Activated T-cell treated with anti-CD3 and anti-CD28 coated beads, Interleukin-2, amount 50 U/mL, for 72 hours (primary cell): Measurements from ENCODE around the gene GGNBP2. TPM values are rescaled to one million over a fixed set of nuclear protein-coding genes. Genes with fewer than 3 reads are reported as not detected.

Experiments used
- ATAC-seq, 2 donors: fragments of 150-1000 bp; cut with Tn5 transposase; replicated peaks in 1 of 2; 2 replicates each; pipeline ENCODE4 v1.10.0; 2021; ENCODE audit warnings: moderate library complexity in 2 of 2, mild to moderate bottlenecking in 1 of 2
- DNase-seq, 2 donors: peaks; one replicate each; pipeline ENCODE4 v3.0.0; 2021 to 2022; ENCODE audit warnings: mixed read lengths in 1 of 2
- H3K27ac Mint-ChIP-seq: one replicate; pipeline ENCODE4 v1.8.0; 2022; ENCODE audit warnings: mild to moderate bottlenecking, moderate library complexity, mixed read lengths
- H3K27me3 Mint-ChIP-seq: one replicate; pipeline ENCODE4 v1.8.0; 2022; ENCODE audit warnings: low read depth, mixed read lengths
- H3K36me3 Mint-ChIP-seq, 2 donors: one replicate each; pipeline ENCODE4 v1.8.0; 2022; ENCODE audit warnings: mixed read lengths in 2 of 2, mild to moderate bottlenecking in 1 of 2; ENCODE audit not compliant: insufficient read depth in 2 of 2
- H3K4me1 Mint-ChIP-seq: one replicate; pipeline ENCODE4 v1.8.0; 2022; ENCODE audit warnings: low read depth, mixed read lengths
- H3K4me3 Mint-ChIP-seq, 2 donors: one replicate each; pipeline ENCODE4 v1.8.0; 2022; ENCODE audit warnings: mild to moderate bottlenecking in 2 of 2, mixed read lengths in 2 of 2, moderate library complexity in 2 of 2
- H3K9me3 Mint-ChIP-seq, 2 donors: one replicate each; pipeline ENCODE4 v1.8.0; 2022; ENCODE audit warnings: mixed read lengths in 2 of 2
- total RNA-seq, 2 donors: library from RNA; stranded (reverse); gene quantifications; one replicate each; pipeline ENCODE4 v1.2.3, GENCODE V29; 2022

Gene GGNBP2
- total RNA-seq, 2 donors from 2014 or later: 156 to 173 TPM

GRCh38 chr17:36546418-36547093 is 1.8 kb downstream of the GGNBP2 start:
- H3K36me3 Mint-ChIP-seq: peaks cover 7 to 25% of the 10 kb centered on the region in 2 donors
- peak overlapping the region; percentile 92 to 98 for H3K4me3 Mint-ChIP-seq
- H3K27me3 Mint-ChIP-seq: no peaks in the 10 kb centered on the region
- no peaks in the 10 kb centered on the region for H3K9me3 Mint-ChIP-seq
- ATAC-seq: no peak
- H3K4me1 Mint-ChIP-seq: peaks cover 43% of the 10 kb centered on the region
- DNase-seq: no peak
- H3K27ac Mint-ChIP-seq: peak overlapping the region; percentile 97

- Mint-ChIP-seq H3K4me3 (peak overlapping the region; percentile 92 to 98), H3K4me1 (peaks cover 55% of the 10 kb centered on the region), H3K27me3 (no peaks in the 10 kb centered on the region), H3K27ac (peak overlapping the region; percentile 65), H3K36me3 (peaks cover 7 to 25% of the 10 kb centered on the region in 2 donors), H3K9me3 (no peaks in the 10 kb centered on the region)
- ATAC-seq (no peak), DNase-seq (no peak)
Observed at GRCh38 chr17:36547776-36548175, 3.1 kb downstream of the GGNBP2 start.

- H3K36me3 Mint-ChIP-seq: peaks cover 5 to 26% of the 10 kb centered on the region in 2 donors
- H3K4me1 Mint-ChIP-seq: peaks cover 69% of the 10 kb centered on the region
- peak in 1 of 2 donors; percentile 32 for ATAC-seq
- no peaks in the 10 kb centered on the region for H3K9me3 Mint-ChIP-seq
- H3K27me3 Mint-ChIP-seq: no peaks in the 10 kb centered on the region
- peak overlapping the region; percentile 56 to 90 for H3K4me3 Mint-ChIP-seq
- DNase-seq: no peak
- peak overlapping the region; percentile 95 for H3K27ac Mint-ChIP-seq
Observed at GRCh38 chr17:36550491-36551417, 6.0 kb downstream of the GGNBP2 start.

GRCh38 chr17:36553459-36553858 is 8.7 kb downstream of the GGNBP2 start:
- ATAC-seq (no peak), DNase-seq (no peak)
- H3K9me3 Mint-ChIP-seq: no peaks in the 10 kb centered on the region
- H3K36me3 Mint-ChIP-seq: peaks cover 9 to 33% of the 10 kb centered on the region in 2 donors
- peak overlapping the region; percentile 76 for H3K27ac Mint-ChIP-seq
- H3K4me3 Mint-ChIP-seq: peak overlapping the region in 1 of 2 donors; percentile 59
- peaks cover 57% of the 10 kb centered on the region for H3K4me1 Mint-ChIP-seq
- no peaks in the 10 kb centered on the region for H3K27me3 Mint-ChIP-seq

- Mint-ChIP-seq H3K4me3 (no peak overlapping the region), H3K27me3 (no peaks in the 10 kb centered on the region), H3K4me1 (no peaks in the 10 kb centered on the region), H3K36me3 (peaks cover 9 to 31% of the 10 kb centered on the region in 2 donors), H3K9me3 (no peaks in the 10 kb centered on the region), H3K27ac (peak overlapping the region; percentile 48)
- DNase-seq: no peak
- no peak for ATAC-seq
Observed at GRCh38 chr17:36566081-36566480, 21.4 kb downstream of the GGNBP2 start.

- no peak for DNase-seq
- Mint-ChIP-seq H3K4me3 (no peak overlapping the region), H3K9me3 (no peaks in the 10 kb centered on the region), H3K27ac (no peak overlapping the region), H3K4me1 (peaks cover 10% of the 10 kb centered on the region), H3K27me3 (no peaks in the 10 kb centered on the region), H3K36me3 (peaks cover 5 to 21% of the 10 kb centered on the region in 2 donors)
- no peak for ATAC-seq
Observed at GRCh38 chr17:36575028-36575427, 30.3 kb downstream of the GGNBP2 start.

- Mint-ChIP-seq H3K27me3 (no peaks in the 10 kb centered on the region), H3K9me3 (no peaks in the 10 kb centered on the region), H3K4me3 (no peak overlapping the region), H3K36me3 (peaks cover 7 to 33% of the 10 kb centered on the region in 2 donors), H3K27ac (no peak overlapping the region), H3K4me1 (peaks cover 10% of the 10 kb centered on the region)
- DNase-seq: no peak
- no peak for ATAC-seq
Observed at GRCh38 chr17:36576793-36577192, 32.1 kb downstream of the GGNBP2 start.

GRCh38 chr17:36578671-36579070 is 34.0 kb downstream of the GGNBP2 start:
- Mint-ChIP-seq H3K4me3 (no peak overlapping the region), H3K4me1 (peaks cover 3% of the 10 kb centered on the region), H3K9me3 (no peaks in the 10 kb centered on the region), H3K27me3 (no peaks in the 10 kb centered on the region), H3K27ac (no peak overlapping the region), H3K36me3 (peaks cover 7 to 28% of the 10 kb centered on the region in 2 donors)
- ATAC-seq (no peak), DNase-seq (no peak)

- Mint-ChIP-seq H3K9me3 (no peaks in the 10 kb centered on the region), H3K36me3 (peaks cover 11 to 27% of the 10 kb centered on the region in 2 donors), H3K27me3 (no peaks in the 10 kb centered on the region), H3K4me1 (no peaks in the 10 kb centered on the region), H3K27ac (no peak overlapping the region), H3K4me3 (no peak overlapping the region)
- ATAC-seq: no peak
- no peak for DNase-seq
Observed at GRCh38 chr17:36583787-36584186, 39.1 kb downstream of the GGNBP2 start.

- Mint-ChIP-seq H3K27ac (peak overlapping the region; percentile 31), H3K4me3 (no peak overlapping the region), H3K9me3 (no peaks in the 10 kb centered on the region), H3K27me3 (no peaks in the 10 kb centered on the region), H3K4me1 (peaks cover 17% of the 10 kb centered on the region), H3K36me3 (peaks cover 6 to 18% of the 10 kb centered on the region in 2 donors)
- ATAC-seq: no peak
- DNase-seq: no peak
Observed at GRCh38 chr17:36586138-36586537, 41.4 kb downstream of the GGNBP2 start.

- Mint-ChIP-seq H3K4me1 (peaks cover 39% of the 10 kb centered on the region), H3K27me3 (no peaks in the 10 kb centered on the region), H3K27ac (no peak overlapping the region), H3K4me3 (peak overlapping the region in 1 of 2 donors; percentile 52), H3K36me3 (peaks cover 4 to 14% of the 10 kb centered on the region in 2 donors), H3K9me3 (no peaks in the 10 kb centered on the region)
- DNase-seq: no peak
- peak; percentile 12 to 26 for ATAC-seq
Observed at GRCh38 chr17:36590082-36590481, 45.4 kb downstream of the GGNBP2 start.

GRCh38 chr17:36591434-36592315 is 47.0 kb downstream of the GGNBP2 start, which contains the start of gene DHRS11:
TSS of gene DHRS11 (plus strand) at chr17:36591879. CDS start at chr17:36592010, 131 bp downstream.
- H3K9me3 Mint-ChIP-seq: no peaks in the 10 kb centered on the region
- ATAC-seq: peak; percentile 94 to 95

More at GRCh38 chr17:36591434-36592315, 47.0 kb downstream of the GGNBP2 start, which contains the start of gene DHRS11:
- Mint-ChIP-seq H3K4me1 (peaks cover 39% of the 10 kb centered on the region), H3K4me3 (peak within 1 kb of the TSS; percentile 77 to 80), H3K27me3 (no peaks in the 10 kb centered on the region), H3K36me3 (peaks cover 2 to 8% of the 10 kb centered on the region in 2 donors), H3K27ac (peak within 1 kb of the TSS; percentile 33)
- DNase-seq: peak; percentile 84 to 87
